ENCODE results near the gene B4GALT1. TPM values are rescaled to one million over a fixed set of nuclear protein-coding genes. Genes with fewer than 3 reads are reported as not detected.

B4GALT1 gene
- polyA plus RNA-seq, 6 donors from 2014 or later, result 30.4 to 112 (median 72.8) TPM

- DNase-seq, result no peak
- H3K4me1 Mint-ChIP-seq, result peaks cover 79 to 93% (median 90%) of the 10 kb centered on the region in 3 donors
- H3K27me3 Mint-ChIP-seq, result no peaks in the 10 kb centered on the region
- peak overlapping the region; percentile 39 to 96 (median 83) for H3K27ac Mint-ChIP-seq
- peaks cover 0 to 11% of the 10 kb centered on the region in 2 donors for H3K36me3 Mint-ChIP-seq
- peaks cover 0 to 3% (median 0%) of the 10 kb centered on the region in 7 donors for H3K9me3 Mint-ChIP-seq
- H3K4me3 Mint-ChIP-seq, result peak overlapping the region in 7 of 8 donors; percentile 48 to 85 (median 78)
- ATAC-seq (ENCODE audit: low read depth in 2 of 2), result no peak
Measured at GRCh38 chr9:33151007-33151557, 16.1 kb downstream of the B4GALT1 start.

DNA sequence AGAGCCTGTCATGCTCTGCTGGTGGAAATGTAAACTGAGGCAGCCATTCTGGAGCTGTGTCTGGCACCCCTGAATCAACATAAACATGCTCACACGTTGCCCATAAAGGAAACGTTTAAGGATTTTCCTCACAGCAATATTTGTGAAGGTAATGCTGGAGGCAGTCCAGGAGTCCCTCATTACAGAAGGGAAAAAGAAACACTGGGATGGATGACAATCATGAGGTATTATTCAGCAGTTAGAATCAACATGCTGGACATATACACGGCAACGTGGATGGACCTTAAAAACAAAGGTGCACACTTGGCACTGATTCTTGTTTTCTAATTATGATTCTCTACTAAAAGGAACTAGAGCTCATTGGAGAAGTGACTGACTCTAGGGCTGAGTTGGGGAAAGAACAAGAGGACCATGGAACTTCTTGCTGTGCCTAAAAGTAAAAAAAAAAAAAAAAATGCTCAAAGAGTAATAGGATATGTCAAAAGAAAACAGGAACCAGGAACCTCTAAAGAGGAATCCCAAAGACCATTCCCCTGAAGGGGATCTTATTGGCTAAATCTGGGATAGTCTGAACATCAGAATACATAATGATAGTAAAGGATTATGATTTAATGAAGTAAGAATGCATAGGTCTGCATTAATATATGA lies 18.6 kb downstream of the B4GALT1 start:
- H3K9me3 Mint-ChIP-seq, result no peaks in the 10 kb centered on the region
- DNase-seq (no peak), ATAC-seq (ENCODE audit: low read depth in 2 of 2) (no peak)
- peak overlapping the region in 4 of 6 donors; percentile 57 to 85 (median 74) for H3K27ac Mint-ChIP-seq
- H3K4me1 Mint-ChIP-seq, result peaks cover 69 to 94% (median 84%) of the 10 kb centered on the region in 3 donors
- H3K36me3 Mint-ChIP-seq, result no peaks in the 10 kb centered on the region
- H3K27me3 Mint-ChIP-seq, result no peaks in the 10 kb centered on the region
- H3K4me3 Mint-ChIP-seq, result peak overlapping the region in 7 of 8 donors; percentile 9 to 54 (median 33)

DNA sequence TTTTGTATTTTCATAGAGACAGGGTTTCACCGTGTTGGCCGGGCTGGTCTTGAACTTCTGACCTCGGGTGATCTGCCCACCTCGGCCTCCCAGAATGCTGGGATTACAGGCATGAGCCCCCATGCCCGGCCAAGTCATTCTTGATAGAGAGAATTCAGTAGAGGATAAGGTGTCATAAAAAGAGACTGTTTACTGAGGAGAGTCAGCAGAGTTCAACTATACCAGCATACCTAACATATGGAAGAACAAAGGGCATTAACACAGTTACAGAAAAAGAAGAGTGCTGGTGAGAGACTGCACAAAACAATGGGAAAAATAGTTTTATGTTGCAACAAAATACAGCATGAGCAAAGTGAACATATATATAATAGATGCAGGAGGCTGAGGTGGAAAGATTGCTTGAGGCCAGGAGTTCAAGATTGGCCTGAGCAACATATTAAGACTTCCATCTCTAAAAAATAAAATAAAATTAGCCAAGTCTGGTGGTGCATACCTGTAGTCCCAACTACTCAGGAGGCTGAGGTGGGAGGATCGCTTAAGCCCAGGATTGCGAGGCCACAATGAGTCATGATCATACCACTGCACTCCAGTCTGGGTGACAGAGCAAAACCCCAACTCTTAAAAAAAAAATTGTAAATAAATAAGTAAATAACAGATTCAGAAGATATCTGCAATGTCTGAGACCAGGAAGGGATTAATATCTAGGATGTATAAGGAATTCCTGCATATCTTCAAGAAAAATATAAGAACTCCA lies 19.5 kb downstream of the B4GALT1 start:
- Mint-ChIP-seq H3K4me1 (peaks cover 65 to 93% (median 84%) of the 10 kb centered on the region in 3 donors), H3K36me3 (no peaks in the 10 kb centered on the region), H3K27me3 (no peaks in the 10 kb centered on the region), H3K9me3 (no peaks in the 10 kb centered on the region), H3K4me3 (peak overlapping the region in 6 of 8 donors; percentile 6 to 59 (median 44)), H3K27ac (peak overlapping the region; percentile 13 to 99 (median 78))
- ATAC-seq (ENCODE audit: low read depth in 2 of 2) (no peak), DNase-seq (no peak)

GRCh38 chr9:33146298-33146697 lies 20.8 kb downstream of the B4GALT1 start:
- no peak for DNase-seq
- Mint-ChIP-seq H3K9me3 (no peaks in the 10 kb centered on the region), H3K36me3 (no peaks in the 10 kb centered on the region), H3K4me3 (peak overlapping the region in 5 of 8 donors; percentile 22 to 71 (median 66)), H3K4me1 (peaks cover 63 to 93% (median 84%) of the 10 kb centered on the region in 3 donors), H3K27ac (peak overlapping the region; percentile 21 to 99 (median 87)), H3K27me3 (no peaks in the 10 kb centered on the region)
- no peak for ATAC-seq (ENCODE audit: low read depth in 2 of 2)

- H3K9me3 Mint-ChIP-seq, result no peaks in the 10 kb centered on the region
- ATAC-seq (ENCODE audit: low read depth in 2 of 2) (no peak), DNase-seq (no peak)
- peaks cover 61 to 97% (median 87%) of the 10 kb centered on the region in 3 donors for H3K4me1 Mint-ChIP-seq
- H3K27me3 Mint-ChIP-seq, result no peaks in the 10 kb centered on the region
- peak overlapping the region in 7 of 8 donors; percentile 56 to 86 (median 69) for H3K4me3 Mint-ChIP-seq
- no peaks in the 10 kb centered on the region for H3K36me3 Mint-ChIP-seq
- peak overlapping the region; percentile 84 to 99 (median 94) for H3K27ac Mint-ChIP-seq
Measured at GRCh38 chr9:33144551-33144950, 22.6 kb downstream of the B4GALT1 start.

DNA sequence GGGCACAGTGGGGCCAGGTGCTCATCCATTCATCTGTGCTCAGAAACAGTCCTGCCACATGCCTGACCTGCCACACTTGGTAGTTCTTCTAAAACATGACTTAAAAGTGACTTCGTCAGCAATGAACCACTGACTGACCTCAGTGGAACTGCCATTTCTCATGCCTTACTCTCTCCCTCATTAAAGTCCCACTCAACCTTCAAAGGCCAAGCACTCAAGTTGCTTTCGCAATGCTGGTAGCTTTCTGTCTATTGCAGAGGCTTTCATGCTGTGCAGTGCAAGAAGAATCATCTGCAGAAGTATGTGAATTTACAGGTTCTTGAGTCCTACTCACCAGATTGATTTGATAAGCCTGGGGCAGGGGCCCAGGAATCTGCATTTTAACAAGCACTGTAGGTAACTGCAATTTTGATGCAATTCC lies 23.9 kb downstream of the B4GALT1 start:
- DNase-seq (no peak), ATAC-seq (ENCODE audit: low read depth in 2 of 2) (no peak)
- peaks cover 66 to 99% (median 90%) of the 10 kb centered on the region in 3 donors for H3K4me1 Mint-ChIP-seq
- H3K9me3 Mint-ChIP-seq, result no peaks in the 10 kb centered on the region
- H3K27me3 Mint-ChIP-seq, result no peaks in the 10 kb centered on the region
- H3K27ac Mint-ChIP-seq, result peak overlapping the region in 5 of 6 donors; percentile 84 to 99 (median 96)
- H3K36me3 Mint-ChIP-seq, result no peaks in the 10 kb centered on the region
- H3K4me3 Mint-ChIP-seq, result peak overlapping the region in 7 of 8 donors; percentile 8 to 86 (median 69)

DNA sequence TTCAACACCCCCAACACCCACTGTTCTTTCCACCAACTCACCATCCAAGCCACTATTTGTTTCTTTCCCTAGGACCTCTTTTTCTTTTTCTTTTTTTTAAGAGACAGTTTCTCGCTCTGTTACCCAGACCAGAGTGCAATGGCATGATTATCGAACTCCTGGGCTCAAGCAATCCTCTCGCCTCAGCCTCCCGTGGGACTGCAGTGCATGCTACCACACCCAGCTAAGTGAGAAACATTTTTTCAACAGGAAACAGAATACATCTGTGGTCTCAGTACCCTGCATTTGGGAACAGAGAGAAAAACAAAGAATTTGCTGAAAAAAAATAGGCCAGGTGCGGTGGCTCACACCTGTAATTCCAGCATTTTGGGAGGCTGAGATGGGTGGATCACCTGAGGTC lies 24.6 kb downstream of the B4GALT1 start:
- ATAC-seq (ENCODE audit: low read depth in 2 of 2), result peak; percentile 46 to 48
- peak; percentile 56 for DNase-seq
- Mint-ChIP-seq H3K9me3 (no peaks in the 10 kb centered on the region), H3K36me3 (no peaks in the 10 kb centered on the region), H3K27me3 (no peaks in the 10 kb centered on the region), H3K4me1 (peaks cover 67 to 99% (median 93%) of the 10 kb centered on the region in 3 donors), H3K27ac (peak overlapping the region; percentile 93 to 99 (median 98)), H3K4me3 (peak overlapping the region; percentile 61 to 92 (median 84))

GRCh38 chr9:33140401-33141360 lies 26.5 kb downstream of the B4GALT1 start:
- DNase-seq, result no peak
- H3K27ac Mint-ChIP-seq, result peak overlapping the region; percentile 93 to 99 (median 98)
- peaks cover 74 to 99% (median 93%) of the 10 kb centered on the region in 3 donors for H3K4me1 Mint-ChIP-seq
- no peaks in the 10 kb centered on the region for H3K9me3 Mint-ChIP-seq
- H3K27me3 Mint-ChIP-seq, result no peaks in the 10 kb centered on the region
- peak; percentile 27 to 32 for ATAC-seq (ENCODE audit: low read depth in 2 of 2)
- peak overlapping the region; percentile 42 to 92 (median 84) for H3K4me3 Mint-ChIP-seq
- no peaks in the 10 kb centered on the region for H3K36me3 Mint-ChIP-seq

GRCh38 chr9:33139421-33140228 lies 27.5 kb downstream of the B4GALT1 start:
- H3K4me1 Mint-ChIP-seq, result peaks cover 73 to 99% (median 93%) of the 10 kb centered on the region in 3 donors
- H3K36me3 Mint-ChIP-seq, result no peaks in the 10 kb centered on the region
- H3K9me3 Mint-ChIP-seq, result no peaks in the 10 kb centered on the region
- DNase-seq, result no peak
- no peak for ATAC-seq (ENCODE audit: low read depth in 2 of 2)
- peak overlapping the region; percentile 84 to 99 (median 97) for H3K27ac Mint-ChIP-seq
- no peaks in the 10 kb centered on the region for H3K27me3 Mint-ChIP-seq
- H3K4me3 Mint-ChIP-seq, result peak overlapping the region in 7 of 8 donors; percentile 4 to 87 (median 78)

- no peak for DNase-seq
- Mint-ChIP-seq H3K36me3 (no peaks in the 10 kb centered on the region), H3K27ac (peak overlapping the region; percentile 84 to 99 (median 94))
Measured at GRCh38 chr9:33138768-33139167, 28.4 kb downstream of the B4GALT1 start.

GRCh38 chr9:33137781-33138264 lies 29.3 kb downstream of the B4GALT1 start:
- Mint-ChIP-seq H3K4me3 (peak overlapping the region; percentile 34 to 87 (median 78)), H3K27ac (peak overlapping the region; percentile 84 to 99 (median 94)), H3K4me1 (peaks cover 73 to 94% (median 85%) of the 10 kb centered on the region in 3 donors), H3K9me3 (no peaks in the 10 kb centered on the region), H3K36me3 (no peaks in the 10 kb centered on the region), H3K27me3 (no peaks in the 10 kb centered on the region)
- ATAC-seq (ENCODE audit: low read depth in 2 of 2) (peak; percentile 18 to 29), DNase-seq (no peak)

More at GRCh38 chr9:33138768-33139167, 28.4 kb downstream of the B4GALT1 start:
- ATAC-seq (ENCODE audit: low read depth in 2 of 2), result no peak
- Mint-ChIP-seq H3K4me3 (peak overlapping the region; percentile 4 to 87 (median 76)), H3K9me3 (no peaks in the 10 kb centered on the region), H3K4me1 (peaks cover 72 to 96% (median 88%) of the 10 kb centered on the region in 3 donors), H3K27me3 (no peaks in the 10 kb centered on the region)

All from naive B cell (primary cell).